NCI-H2107 (cell line): Measurements from ENCODE around the gene SLC14A1.

ENCODE experiments used
- DNase-seq: peaks from one replicate; lab custom pipeline; 2025; lab: John Stamatoyannopoulos, UW

SLC14A1 gene

GRCh38 chr18:45723567-45724355 lies at the start of gene SLC14A1:
Gene SLC14A1, plus strand, starts transcription at chr18:45724181. Its CDS starts 6,140 bp downstream, at chr18:45730321.
- DNase-seq = no peak

GRCh38 chr18:45677276-45677807 lies 46.6 kb upstream of the SLC14A1 start:
- DNase-seq = no peak

GRCh38 chr18:45678441-45678840 lies 45.5 kb upstream of the SLC14A1 start:
- DNase-seq = no peak

GRCh38 chr18:45678850-45679249 lies 45.1 kb upstream of the SLC14A1 start:
- no peak for DNase-seq

- DNase-seq = no peak
Measured at GRCh38 chr18:45680066-45680690, 43.8 kb upstream of the SLC14A1 start.

GRCh38 chr18:45682181-45682580 lies 41.8 kb upstream of the SLC14A1 start:
- no peak for DNase-seq

GRCh38 chr18:45684341-45685115 lies 39.5 kb upstream of the SLC14A1 start:
- DNase-seq = no peak

GRCh38 chr18:45686891-45687611 lies 36.9 kb upstream of the SLC14A1 start:
- no peak for DNase-seq

- no peak for DNase-seq
Measured at GRCh38 chr18:45687621-45688020, 36.4 kb upstream of the SLC14A1 start.

- DNase-seq = no peak
Measured at GRCh38 chr18:45688113-45688512, 35.9 kb upstream of the SLC14A1 start.

GRCh38 chr18:45688833-45689232 lies 35.1 kb upstream of the SLC14A1 start:
- DNase-seq = no peak

GRCh38 chr18:45689396-45689795 lies 34.6 kb upstream of the SLC14A1 start:
- DNase-seq = no peak

- peak; percentile 74 for DNase-seq
Measured at GRCh38 chr18:45690975-45691815, 32.8 kb upstream of the SLC14A1 start.

- no peak for DNase-seq
Measured at GRCh38 chr18:45691816-45692179, 32.2 kb upstream of the SLC14A1 start.

GRCh38 chr18:45702708-45703265 lies 21.2 kb upstream of the SLC14A1 start:
- DNase-seq = no peak

- DNase-seq = no peak
Measured at GRCh38 chr18:45708831-45709230, 15.2 kb upstream of the SLC14A1 start.

GRCh38 chr18:45712061-45712460 lies 11.9 kb upstream of the SLC14A1 start:
- DNase-seq = no peak

- DNase-seq = no peak
Measured at GRCh38 chr18:45713239-45713638, 10.7 kb upstream of the SLC14A1 start.

GRCh38 chr18:45715212-45715780 lies 8.7 kb upstream of the SLC14A1 start:
- no peak for DNase-seq

- DNase-seq = no peak
Measured at GRCh38 chr18:45719106-45719505, 4.9 kb upstream of the SLC14A1 start.
